ELF-1 (cell line): ENCODE data around the gene PRPSAP2.
"Not testable (repeated sequence)": the region's sequence is repeated elsewhere in the genome, so short reads cannot be mapped to it uniquely, and the experiment has no call there.

Experiments
- DNase-seq: peaks from one replicate; pipeline ENCODE4 v3.0.0-alpha.2; 2016; ENCODE audit warnings: low read depth, low spot score

PRPSAP2 gene

DNA sequence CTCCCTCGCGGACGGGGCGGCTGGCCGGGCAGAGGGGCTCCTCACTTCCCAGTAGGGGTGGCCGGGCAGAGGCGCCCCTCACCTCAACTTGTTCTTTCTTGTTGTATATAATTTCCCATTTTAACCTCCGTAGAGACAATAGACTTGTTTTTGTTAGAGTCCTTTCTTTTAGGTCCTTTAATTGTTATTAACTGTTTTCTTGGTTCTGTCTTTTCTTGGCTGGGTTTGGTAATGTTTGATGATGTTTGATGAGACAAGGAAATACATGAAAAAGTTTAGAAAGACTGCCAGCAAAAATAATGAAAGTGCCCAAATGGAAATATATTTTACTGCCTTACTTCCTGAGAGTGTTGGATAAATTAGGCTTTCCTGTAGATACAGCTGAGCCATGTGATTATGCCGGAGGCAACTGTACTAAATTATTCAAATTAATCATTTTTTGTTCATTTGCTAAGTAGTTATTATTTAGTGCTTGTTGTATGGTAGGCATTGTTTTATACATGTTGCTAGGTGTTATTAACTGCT is 30.9 kb downstream of the PRPSAP2 start:
- no peak for DNase-seq

DNA sequence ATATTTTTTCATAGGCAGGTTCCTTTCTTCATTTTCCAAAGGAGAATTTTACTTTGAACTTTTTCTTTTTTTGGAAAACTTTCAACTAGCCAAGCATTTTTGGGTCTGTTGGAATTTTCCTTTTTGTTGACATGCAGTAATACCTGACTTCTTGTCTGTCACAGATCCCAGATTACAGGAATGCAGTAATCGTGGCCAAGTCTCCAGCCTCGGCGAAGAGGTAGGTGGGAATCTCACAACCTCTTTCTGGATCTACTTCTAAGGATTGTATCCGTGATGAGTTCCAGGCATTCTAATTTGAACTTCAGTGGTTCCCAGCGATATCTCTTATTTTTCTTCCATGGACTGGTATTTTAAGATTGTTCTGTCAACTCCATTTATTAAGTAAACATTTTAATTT is 31.7 kb downstream of the PRPSAP2 start:
- DNase-seq: no peak

DNA sequence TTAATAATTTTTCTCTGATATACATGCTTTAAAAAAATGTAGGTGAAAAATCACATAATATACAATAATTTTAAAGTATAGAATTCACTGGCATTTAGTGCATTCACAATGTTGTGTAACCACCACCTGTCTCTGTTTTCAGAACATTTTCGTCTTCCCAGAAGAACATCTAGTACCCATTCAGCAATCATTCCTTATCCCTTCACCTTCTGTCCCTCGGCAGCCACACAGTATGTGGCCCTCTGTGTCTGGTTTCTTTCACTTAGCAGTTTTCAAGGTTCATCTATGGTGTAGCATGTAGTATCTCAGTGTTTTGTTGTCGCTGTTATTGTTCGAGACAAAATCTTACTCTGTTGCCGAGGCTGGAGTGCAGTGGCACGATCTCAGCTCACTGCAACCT is 33.6 kb downstream of the PRPSAP2 start:
- no peak for DNase-seq

- no peak for DNase-seq
Observed at GRCh38 chr17:18896146-18896545, 38.2 kb downstream of the PRPSAP2 start.

DNA sequence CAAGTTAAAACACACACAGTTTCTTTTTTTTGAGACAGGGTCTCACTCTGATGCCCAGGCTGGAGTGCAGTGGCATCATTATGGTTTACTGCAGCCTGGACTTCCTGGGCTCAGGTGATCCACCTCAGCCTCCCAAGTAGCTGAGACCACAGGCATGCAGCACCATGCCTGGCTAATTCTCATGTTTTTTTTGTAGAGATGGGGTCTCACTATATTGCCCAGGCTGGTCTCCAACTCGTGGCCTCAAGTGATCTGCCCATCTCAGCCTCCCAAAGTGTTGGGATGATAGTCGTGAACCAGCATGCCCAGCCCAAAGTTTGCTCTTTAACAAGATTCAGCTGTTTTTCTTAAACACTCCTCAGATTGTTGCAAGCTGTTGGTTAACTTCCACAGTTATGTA is 39.0 kb downstream of the PRPSAP2 start:
- no peak for DNase-seq

- DNase-seq: no peak
Observed at GRCh38 chr17:18904482-18904881, 46.6 kb downstream of the PRPSAP2 start.

GRCh38 chr17:18905226-18905625 is 47.3 kb downstream of the PRPSAP2 start:
- no peak for DNase-seq

DNA sequence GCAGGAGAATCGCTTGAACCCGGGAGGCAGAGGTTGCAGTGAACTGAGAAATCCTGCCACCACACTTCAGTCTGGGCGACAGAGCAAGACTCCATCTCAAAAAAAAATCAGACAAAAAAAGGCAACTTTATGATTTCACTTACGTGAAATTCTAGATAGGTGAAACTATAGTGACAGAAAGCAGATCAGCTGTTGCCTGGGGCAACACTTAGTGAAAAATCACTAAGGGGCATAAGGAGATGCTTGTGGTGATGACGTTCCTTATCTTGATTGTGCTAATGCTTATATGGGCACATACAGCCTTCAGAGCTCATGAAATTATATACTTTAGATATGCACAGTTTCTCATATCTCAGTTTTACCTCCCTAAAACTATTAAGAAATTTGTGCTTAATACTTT is 52.4 kb downstream of the PRPSAP2 start:
- DNase-seq: no peak

DNA sequence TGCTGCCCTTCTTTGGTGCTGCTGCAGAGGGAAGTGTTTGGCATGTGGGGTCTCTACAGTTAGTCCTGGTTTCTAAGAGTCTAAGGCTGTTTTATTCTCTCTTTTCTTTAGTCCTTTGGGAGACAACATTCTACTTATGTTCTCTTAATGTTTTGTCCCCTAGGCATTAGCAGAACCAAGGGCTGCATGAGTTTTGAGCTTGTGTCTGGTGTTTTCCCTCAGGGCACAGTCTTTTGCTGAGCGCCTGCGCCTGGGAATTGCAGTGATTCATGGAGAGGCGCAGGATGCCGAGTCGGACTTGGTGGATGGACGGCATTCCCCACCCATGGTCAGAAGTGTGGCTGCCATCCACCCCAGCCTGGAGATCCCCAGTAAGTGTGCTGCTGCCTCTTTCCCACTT is 53.0 kb downstream of the PRPSAP2 start:
- peak; percentile 67 for DNase-seq

DNA sequence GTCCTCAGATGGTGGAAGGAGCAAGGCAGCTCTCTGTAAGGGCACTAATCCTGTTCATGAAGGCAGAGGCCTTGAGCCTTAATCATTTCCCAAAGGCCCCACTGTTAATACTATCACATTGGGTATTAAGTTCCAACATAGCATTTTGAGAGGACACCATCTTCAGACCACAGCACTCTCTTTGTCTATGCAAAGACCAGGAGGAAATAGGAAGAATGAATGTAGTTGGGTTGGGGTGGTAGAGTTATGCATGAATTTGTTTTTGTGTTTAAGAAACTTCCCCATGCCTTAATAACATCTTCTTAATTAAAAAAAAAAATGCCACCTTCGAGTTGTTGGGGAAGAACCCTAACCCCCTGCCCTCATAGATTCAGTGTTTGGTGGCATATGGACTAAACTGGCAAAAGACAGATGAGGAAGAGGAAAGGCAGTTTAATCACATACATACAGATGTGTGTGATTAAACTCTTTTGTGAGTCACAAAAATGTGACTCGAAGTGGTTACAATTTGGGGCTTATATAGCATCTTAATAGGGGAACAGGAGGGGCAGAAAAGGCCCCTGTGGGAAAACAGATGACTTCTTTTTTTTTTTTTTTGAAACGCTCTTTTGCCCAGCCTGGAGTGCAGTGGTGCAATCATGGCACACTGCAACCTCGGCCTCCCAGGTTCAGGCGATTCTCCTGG is 59.0 kb downstream of the PRPSAP2 start:
- no peak for DNase-seq

DNA sequence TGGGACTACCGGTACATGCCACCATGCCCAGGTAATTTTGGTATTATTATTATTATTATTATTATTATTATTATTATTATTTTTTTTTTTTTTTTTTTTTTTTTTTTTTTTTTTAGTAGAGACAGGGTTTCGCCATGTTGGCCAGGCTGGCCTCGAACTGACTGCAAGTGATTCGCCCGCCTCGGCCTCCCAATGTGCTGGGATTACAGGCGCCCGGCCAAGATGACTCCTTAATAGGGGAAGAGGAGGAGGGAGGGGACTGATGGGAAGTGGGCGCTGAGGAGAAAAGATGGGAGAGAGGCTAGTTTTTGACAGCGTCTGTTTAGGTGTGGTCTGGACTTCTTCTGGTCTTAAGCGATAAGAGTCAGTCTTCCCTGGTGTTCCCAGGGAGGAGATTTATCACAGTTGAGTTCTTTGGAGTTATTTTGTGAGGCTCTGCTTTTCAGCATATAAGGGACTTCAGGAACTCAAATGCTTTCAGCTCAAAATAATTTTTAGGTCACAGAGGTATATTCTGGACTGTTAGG is 59.6 kb downstream of the PRPSAP2 start:
- DNase-seq: no peak

DNA sequence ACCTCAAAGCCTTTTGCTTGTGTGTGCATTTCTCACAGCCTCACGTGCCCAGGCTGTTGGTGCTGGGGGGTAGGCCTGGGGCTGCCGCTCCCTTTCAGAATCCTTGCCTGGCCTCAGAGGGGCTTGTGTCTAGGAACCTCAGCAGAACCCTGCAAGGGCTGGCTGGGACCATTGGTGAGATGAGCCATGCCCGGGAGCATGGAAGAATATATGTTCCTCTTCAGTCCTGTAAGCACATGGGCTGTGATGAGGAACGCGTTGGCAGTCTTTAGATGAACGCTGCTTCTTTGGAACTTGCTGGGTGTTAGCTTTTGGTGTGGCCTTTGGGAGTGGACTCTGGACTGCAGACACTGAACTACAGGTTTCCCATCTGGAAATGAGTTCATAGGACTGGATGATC is 62.0 kb downstream of the PRPSAP2 start:
- no peak for DNase-seq

GRCh38 chr17:18920911-18921441 is 63.0 kb downstream of the PRPSAP2 start:
- no peak for DNase-seq

GRCh38 chr17:18921485-18921884 is 63.6 kb downstream of the PRPSAP2 start:
- no peak for DNase-seq

- no peak for DNase-seq
Observed at GRCh38 chr17:18921912-18922451, 64.1 kb downstream of the PRPSAP2 start.

GRCh38 chr17:18922596-18922995 is 64.7 kb downstream of the PRPSAP2 start:
- DNase-seq: not testable (repeated sequence)

DNA sequence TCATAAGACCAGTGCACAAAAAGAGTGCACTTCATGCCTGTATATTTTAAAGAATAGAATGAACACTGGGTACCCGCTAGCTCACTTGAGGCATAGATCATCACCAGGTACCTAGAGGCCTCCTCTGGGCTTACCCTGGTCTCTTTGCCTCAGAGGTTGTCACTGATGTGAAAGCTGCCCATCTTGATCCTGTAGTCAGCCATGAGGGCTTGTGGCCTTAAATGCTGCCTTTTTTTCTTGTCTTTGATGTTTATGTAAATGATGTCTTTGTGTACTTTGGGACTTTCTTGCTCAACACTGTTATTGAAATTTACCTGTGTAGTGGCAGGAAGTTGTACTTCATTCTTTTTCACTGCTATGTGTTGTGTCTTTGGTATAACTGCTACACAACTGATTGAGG is 67.3 kb downstream of the PRPSAP2 start:
- DNase-seq: no peak

DNA sequence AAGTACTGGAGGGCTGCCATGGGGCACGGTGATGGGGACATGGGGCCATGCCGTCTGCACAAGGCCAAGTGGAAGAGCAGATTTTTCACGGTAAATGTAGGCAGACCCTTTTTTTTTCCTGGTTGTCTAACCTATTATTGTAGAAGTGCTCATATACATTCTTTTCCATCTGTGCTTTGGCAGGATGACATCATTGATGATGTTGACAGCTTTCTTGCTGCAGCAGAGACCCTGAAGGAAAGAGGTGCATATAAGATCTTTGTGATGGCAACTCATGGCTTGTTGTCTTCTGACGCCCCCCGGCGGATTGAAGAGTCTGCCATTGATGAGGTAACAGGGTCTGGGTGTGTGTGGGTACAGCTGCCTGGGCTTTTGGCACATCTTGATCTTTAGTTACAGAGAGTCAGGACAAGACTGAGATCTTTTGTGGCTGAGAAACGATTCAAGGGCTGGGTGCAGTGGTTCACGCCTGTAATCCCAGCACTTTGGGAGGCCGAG is 70.7 kb downstream of the PRPSAP2 start:
- no peak for DNase-seq

- no peak for DNase-seq
Observed at GRCh38 chr17:18932360-18933055, 74.6 kb downstream of the PRPSAP2 start.

DNA sequence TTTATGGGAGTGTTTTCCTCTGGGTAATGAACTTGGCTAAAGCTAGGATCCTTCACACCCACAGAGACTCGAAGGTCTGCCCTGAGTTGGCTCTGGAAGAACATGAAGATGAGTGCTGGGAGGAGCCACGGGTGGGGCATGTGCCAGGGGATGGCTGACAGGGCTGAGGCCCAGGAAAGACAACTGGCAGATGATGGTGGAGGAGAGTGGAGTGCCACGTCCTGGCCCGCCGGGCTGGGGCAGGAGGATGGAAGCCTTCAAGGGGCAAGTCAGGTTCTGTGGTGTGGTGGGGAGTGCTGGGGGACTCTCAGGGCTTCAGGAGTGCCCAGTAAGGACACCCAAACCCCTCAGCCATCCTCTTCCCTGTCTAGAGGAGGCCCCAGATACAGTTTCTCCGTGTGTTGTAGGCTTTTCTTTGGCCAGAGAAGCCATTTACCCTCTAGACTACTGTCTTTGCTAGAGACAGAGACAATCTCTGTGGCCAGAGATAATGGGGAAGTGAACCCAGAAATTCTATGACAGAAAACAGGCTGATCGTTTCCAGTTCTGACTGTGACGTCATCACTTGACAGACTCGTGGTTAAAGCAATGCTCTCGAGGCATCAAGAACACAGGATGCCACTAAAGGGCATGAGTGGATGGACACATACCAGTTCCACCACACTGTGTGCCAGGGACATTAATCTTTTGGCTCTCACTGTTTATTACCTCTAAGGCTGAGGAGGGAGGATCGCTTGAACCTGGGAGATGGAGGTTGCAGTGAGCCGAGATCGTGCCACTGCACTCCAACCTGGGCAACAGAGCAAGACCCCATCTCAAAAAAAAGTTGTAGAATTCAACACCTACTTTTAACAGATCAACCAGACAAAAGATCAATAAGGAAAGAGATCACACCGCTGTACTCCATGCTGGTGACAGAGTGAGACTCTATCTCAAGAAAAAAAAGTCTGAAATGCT is 75.4 kb downstream of the PRPSAP2 start:
- DNase-seq: no peak
